ENCODE measurements around the gene PDE4D.

The PDE4D gene

DNA sequence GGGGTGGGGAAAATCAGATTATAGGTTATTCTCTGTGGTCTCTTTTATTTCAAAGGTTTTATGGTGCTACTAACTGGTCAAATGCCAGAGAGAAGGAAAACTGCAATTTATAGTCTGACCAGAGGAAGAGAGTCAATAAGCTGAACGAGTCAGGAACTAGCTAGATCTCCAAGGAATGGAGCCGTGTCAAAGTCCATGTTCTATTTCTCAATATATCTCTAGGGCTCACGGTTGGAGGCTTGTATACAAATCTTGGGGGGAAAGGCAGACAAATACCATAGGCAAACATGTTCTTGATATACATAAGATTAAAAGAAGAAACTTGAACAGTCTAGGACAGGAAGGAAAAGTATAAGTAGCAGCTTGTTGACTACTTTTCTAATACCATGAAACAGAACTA lies 627.1 kb downstream of the PDE4D start:
- ATAC-seq = no peak

GRCh38 chr5:59264639-59265245 lies 628.8 kb downstream of the PDE4D start:
- TF ChIP-seq ISL1 (CRISPR knock-in tag; IDR thresholded peaks at IDR 0.05) (peak; percentile 25), ARNTL (CRISPR knock-in tag; IDR thresholded peaks at IDR 0.05; ENCODE audit: borderline replicate concordance, low read depth) (no peak)
- ATAC-seq = peak; percentile 77

More for the DNA sequence above, 627.1 kb downstream of the PDE4D start:
- no peak for TF ChIP-seq ZNF565 (CRISPR knock-in tag; conservative IDR thresholded peaks at IDR 0.05; ENCODE audit: low read depth)
- TF ChIP-seq ZNF70 (CRISPR knock-in tag; IDR thresholded peaks at IDR 0.05) = no peak
- no peak for TF ChIP-seq BACH2 (CRISPR knock-in tag; IDR thresholded peaks at IDR 0.05; ENCODE audit: borderline replicate concordance)
- TF ChIP-seq OSR1 (CRISPR knock-in tag; IDR thresholded peaks at IDR 0.05) = no peak
- no peak for TF ChIP-seq CSDC2 (CRISPR knock-in tag; IDR thresholded peaks at IDR 0.05)
- no peak for TF ChIP-seq TCF4 (CRISPR knock-in tag; IDR thresholded peaks at IDR 0.05; ENCODE audit: borderline replicate concordance)

DNA sequence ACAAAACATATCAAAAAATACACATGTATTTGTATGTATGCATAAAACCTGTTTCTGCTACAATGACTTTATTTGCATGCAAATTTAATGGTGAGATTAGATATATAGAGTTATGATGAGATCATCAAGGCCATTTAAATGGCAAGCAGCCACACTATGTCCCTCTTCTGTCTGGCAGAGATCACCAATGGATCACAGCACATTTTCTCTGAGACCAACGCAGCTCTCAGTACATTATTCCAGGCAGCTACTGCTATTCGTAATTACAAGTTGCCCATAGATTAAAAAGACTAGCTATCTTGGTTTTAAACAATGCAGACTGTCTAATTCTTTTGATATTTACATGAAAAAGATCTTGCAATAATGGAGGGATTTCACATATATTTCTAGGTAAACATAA lies 629.5 kb downstream of the PDE4D start:
- no peak for TF ChIP-seq ZFP30 (CRISPR knock-in tag; IDR thresholded peaks at IDR 0.05)
- TF ChIP-seq ZNF70 (CRISPR knock-in tag; IDR thresholded peaks at IDR 0.05) = no peak
- TF ChIP-seq, protein P1, sequence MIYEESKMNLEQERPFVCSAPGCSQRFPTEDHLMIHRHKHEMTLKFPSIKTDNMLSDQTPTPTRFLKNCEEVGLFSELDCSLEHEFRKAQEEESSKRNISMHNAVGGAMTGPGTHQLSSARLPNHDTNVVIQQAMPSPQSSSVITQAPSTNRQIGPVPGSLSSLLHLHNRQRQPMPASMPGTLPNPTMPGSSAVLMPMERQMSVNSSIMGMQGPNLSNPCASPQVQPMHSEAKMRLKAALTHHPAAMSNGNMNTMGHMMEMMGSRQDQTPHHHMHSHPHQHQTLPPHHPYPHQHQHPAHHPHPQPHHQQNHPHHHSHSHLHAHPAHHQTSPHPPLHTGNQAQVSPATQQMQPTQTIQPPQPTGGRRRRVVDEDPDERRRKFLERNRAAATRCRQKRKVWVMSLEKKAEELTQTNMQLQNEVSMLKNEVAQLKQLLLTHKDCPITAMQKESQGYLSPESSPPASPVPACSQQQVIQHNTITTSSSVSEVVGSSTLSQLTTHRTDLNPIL (CRISPR knock-in tag; IDR thresholded peaks at IDR 0.05; ENCODE audit: low read depth) = no peak
- no peak for TF ChIP-seq ESRRG (CRISPR knock-in tag; IDR thresholded peaks at IDR 0.05)
- no peak for TF ChIP-seq TCF4 (CRISPR knock-in tag; IDR thresholded peaks at IDR 0.05; ENCODE audit: borderline replicate concordance)
- TF ChIP-seq PPARA (CRISPR knock-in tag; IDR thresholded peaks at IDR 0.05; ENCODE audit: borderline replicate concordance) = no peak
- no peak for TF ChIP-seq TOX (CRISPR knock-in tag; IDR thresholded peaks at IDR 0.05; ENCODE audit: borderline replicate concordance)
- no peak for TF ChIP-seq SNAI2 (CRISPR knock-in tag; IDR thresholded peaks at IDR 0.05)
- no peak for TF ChIP-seq RARB (CRISPR knock-in tag; IDR thresholded peaks at IDR 0.05)
- no peak for TF ChIP-seq ZC3H10 (CRISPR knock-in tag; IDR thresholded peaks at IDR 0.05)
- ATAC-seq = no peak

DNA sequence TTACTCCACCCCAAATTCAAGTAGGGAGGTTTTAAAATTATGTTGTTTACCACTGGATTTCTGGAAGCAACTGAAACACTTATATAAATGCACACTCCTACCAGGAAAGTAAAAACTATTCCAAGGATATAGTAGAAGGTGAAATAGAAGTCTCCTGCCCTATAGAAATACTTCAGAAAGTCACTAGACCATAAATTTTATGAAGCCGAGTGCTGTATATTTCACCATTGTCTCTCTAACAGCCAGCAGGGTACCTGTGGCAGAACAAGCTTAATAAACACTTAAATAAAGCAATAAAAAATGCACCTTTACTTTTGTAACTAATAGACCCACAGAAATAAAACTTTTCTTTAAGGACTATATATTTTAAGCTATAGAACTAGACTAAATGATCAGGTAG lies 631.6 kb downstream of the PDE4D start:
- TF ChIP-seq CSRNP3 (CRISPR knock-in tag; IDR thresholded peaks at IDR 0.05) (no peak), CSDC2 (CRISPR knock-in tag; IDR thresholded peaks at IDR 0.05) (no peak), PPARA (CRISPR knock-in tag; IDR thresholded peaks at IDR 0.05; ENCODE audit: borderline replicate concordance) (no peak), TCF4 (CRISPR knock-in tag; IDR thresholded peaks at IDR 0.05; ENCODE audit: borderline replicate concordance) (no peak)
- TF ChIP-seq, protein P2, sequence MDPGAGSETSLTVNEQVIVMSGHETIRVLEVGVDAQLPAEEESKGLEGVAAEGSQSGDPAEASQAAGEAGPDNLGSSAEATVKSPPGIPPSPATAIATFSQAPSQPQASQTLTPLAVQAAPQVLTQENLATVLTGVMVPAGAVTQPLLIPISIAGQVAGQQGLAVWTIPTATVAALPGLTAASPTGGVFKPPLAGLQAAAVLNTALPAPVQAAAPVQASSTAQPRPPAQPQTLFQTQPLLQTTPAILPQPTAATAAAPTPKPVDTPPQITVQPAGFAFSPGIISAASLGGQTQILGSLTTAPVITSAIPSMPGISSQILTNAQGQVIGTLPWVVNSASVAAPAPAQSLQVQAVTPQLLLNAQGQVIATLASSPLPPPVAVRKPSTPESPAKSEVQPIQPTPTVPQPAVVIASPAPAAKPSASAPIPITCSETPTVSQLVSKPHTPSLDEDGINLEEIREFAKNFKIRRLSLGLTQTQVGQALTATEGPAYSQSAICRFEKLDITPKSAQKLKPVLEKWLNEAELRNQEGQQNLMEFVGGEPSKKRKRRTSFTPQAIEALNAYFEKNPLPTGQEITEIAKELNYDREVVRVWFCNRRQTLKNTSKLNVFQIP (CRISPR knock-in tag; IDR thresholded peaks at IDR 0.05; ENCODE audit: borderline replicate concordance, low read depth) = no peak
- no peak for ATAC-seq

- TF ChIP-seq SNAI2 (CRISPR knock-in tag; IDR thresholded peaks at IDR 0.05) (no peak), ZNF70 (CRISPR knock-in tag; IDR thresholded peaks at IDR 0.05) (no peak), ZFP30 (CRISPR knock-in tag; IDR thresholded peaks at IDR 0.05) (no peak), CSRNP3 (CRISPR knock-in tag; IDR thresholded peaks at IDR 0.05) (no peak), GLIS3 (CRISPR knock-in tag; IDR thresholded peaks at IDR 0.05) (no peak)
- TF ChIP-seq, protein P2 (CRISPR knock-in tag; IDR thresholded peaks at IDR 0.05; ENCODE audit: borderline replicate concordance, low read depth) = no peak
- ATAC-seq = no peak
Measured at GRCh38 chr5:59260973-59261372, 632.6 kb downstream of the PDE4D start.

Data from SK-N-SH treated with all-trans-retinoic acid at 6 μM for 48 hours (cell line).